ENCODE measurements around the gene CAPN5.

Gene CAPN5

GRCh38 chr11:77151804-77152509 is 85.2 kb downstream of the CAPN5 start:
- no peak for DNase-seq (ENCODE audit: low read depth)

- no peak for DNase-seq (ENCODE audit: low read depth)
These were observed 86.1 kb downstream of the CAPN5 start for GRCh38 chr11:77152846-77153245.

GRCh38 chr11:77153276-77154185 is 86.8 kb downstream of the CAPN5 start:
- DNase-seq (ENCODE audit: low read depth), result no peak

GRCh38 chr11:77154381-77155081 is 87.8 kb downstream of the CAPN5 start:
- DNase-seq (ENCODE audit: low read depth), result no peak

- no peak for DNase-seq (ENCODE audit: low read depth)
These were observed 88.3 kb downstream of the CAPN5 start for GRCh38 chr11:77155082-77155475.

- DNase-seq (ENCODE audit: low read depth), result no peak
These were observed 88.9 kb downstream of the CAPN5 start for GRCh38 chr11:77155556-77156130.

- no peak for DNase-seq (ENCODE audit: low read depth)
These were observed 89.8 kb downstream of the CAPN5 start for GRCh38 chr11:77156396-77157195.

- DNase-seq (ENCODE audit: low read depth), result no peak
These were observed 91.4 kb downstream of the CAPN5 start for GRCh38 chr11:77158041-77158695.

- DNase-seq (ENCODE audit: low read depth), result no peak
These were observed 92.6 kb downstream of the CAPN5 start for GRCh38 chr11:77159219-77159936.

GRCh38 chr11:77159937-77160495 is 93.2 kb downstream of the CAPN5 start:
- no peak for DNase-seq (ENCODE audit: low read depth)

- no peak for DNase-seq (ENCODE audit: low read depth)
These were observed 96.5 kb downstream of the CAPN5 start for GRCh38 chr11:77163271-77163670.

GRCh38 chr11:77165066-77165465 is 98.3 kb downstream of the CAPN5 start:
- DNase-seq (ENCODE audit: low read depth), result no peak

- DNase-seq (ENCODE audit: low read depth), result no peak
These were observed 99.2 kb downstream of the CAPN5 start for GRCh38 chr11:77166021-77166420.

- no peak for DNase-seq (ENCODE audit: low read depth)
These were observed 100.4 kb downstream of the CAPN5 start for GRCh38 chr11:77167111-77167626.

GRCh38 chr11:77167791-77168190 is 101.0 kb downstream of the CAPN5 start:
- DNase-seq (ENCODE audit: low read depth), result no peak

GRCh38 chr11:77170107-77170506 is 103.3 kb downstream of the CAPN5 start:
- DNase-seq (ENCODE audit: low read depth), result no peak

GRCh38 chr11:77171254-77171653 is 104.5 kb downstream of the CAPN5 start:
- no peak for DNase-seq (ENCODE audit: low read depth)

- DNase-seq (ENCODE audit: low read depth), result no peak
These were observed 105.3 kb downstream of the CAPN5 start for GRCh38 chr11:77171885-77172665.

- DNase-seq (ENCODE audit: low read depth), result no peak
These were observed 105.9 kb downstream of the CAPN5 start for GRCh38 chr11:77172666-77172982.
